WTC11 (cell line): Measurements from ENCODE around the gene VTI1B. TPM values are rescaled to one million over a fixed set of nuclear protein-coding genes. Genes with fewer than 3 reads are reported as not detected.

Experiments
- ATAC-seq: fragments of 200-7000 bp; cut with Tn5 transposase; 2 replicates; pipeline ENCODE4 v1.10.0; 2021; ENCODE audit warnings: mild to moderate bottlenecking, moderate library complexity
- CTCF ChIA-PET: fragments of 300-600 bp; sonication (Branson Sonifier 250); formaldehyde crosslinking; loops from one replicate; lab custom pipeline; 2021; ENCODE audit warnings: antibody characterized with exemption; lab: Charles Lee
- POLR2A ChIA-PET: fragments of 350-600 bp; sonication (Branson Sonifier 250); formaldehyde crosslinking; loops from one replicate; lab custom pipeline; 2021; ENCODE audit warnings: antibody characterized with exemption; lab: Charles Lee
- DNase-seq: peaks from one replicate; pipeline ENCODE4 v3.0.0; 2021; ENCODE audit warnings: low spot score
- H3K27ac Mint-ChIP-seq: 2 replicates; pipeline ENCODE4 v1.8.0; 2021; ENCODE audit warnings: mixed read lengths
- H3K27me3 Mint-ChIP-seq: 2 replicates; pipeline ENCODE4 v1.8.0; 2021; ENCODE audit warnings: low read depth, mild to moderate bottlenecking, moderate library complexity, mixed read lengths
- H3K36me3 Mint-ChIP-seq: 2 replicates; pipeline ENCODE4 v1.8.0; 2021; ENCODE audit warnings: mixed read lengths
- H3K4me1 Mint-ChIP-seq: 2 replicates; pipeline ENCODE4 v1.8.0; 2022; ENCODE audit warnings: mixed read lengths
- H3K4me3 Mint-ChIP-seq: 2 replicates; pipeline ENCODE4 v1.8.0; 2021; ENCODE audit warnings: mild to moderate bottlenecking, moderate library complexity, mixed read lengths
- H3K9me3 Mint-ChIP-seq: 2 replicates; pipeline ENCODE4 v1.8.0; 2021; ENCODE audit warnings: mixed read lengths
- ARID4B ChIP-seq: sonication (generic); formaldehyde crosslinking; IDR thresholded peaks from 2 replicates; pipeline ENCODE4 v1.8.0; 2023; ENCODE audit warnings: missing genetic modification reagents, mild to moderate bottlenecking, borderline replicate concordance
- E2F1 ChIP-seq: sonication (generic); formaldehyde crosslinking; IDR thresholded peaks from 2 replicates; pipeline ENCODE4 v1.8.0; 2022; ENCODE audit warnings: mild to moderate bottlenecking, missing genetic modification reagents
- GRHL2 ChIP-seq: fragments of 250-450 bp; sonication (Bioruptor Pico); IDR thresholded peaks from 2 replicates; pipeline ENCODE4 v1.8.0; 2022; ENCODE audit warnings: mild to moderate bottlenecking, moderate library complexity; ENCODE audit not compliant: insufficient replicate concordance, severe bottlenecking
- NFATC4 ChIP-seq: fragments of 250-450 bp; sonication (Bioruptor Pico); IDR thresholded peaks from 2 replicates; pipeline ENCODE4 v1.9.0; 2021; ENCODE audit warnings: mild to moderate bottlenecking
- ZNF281 ChIP-seq: sonication (generic); formaldehyde crosslinking; IDR thresholded peaks from 2 replicates; pipeline ENCODE4 v1.8.0; 2023; ENCODE audit warnings: mild to moderate bottlenecking, missing genetic modification reagents
- total RNA-seq: library from RNA; stranded (reverse); gene quantifications from 3 replicates; pipeline ENCODE4 v1.2.3, GENCODE V29; 2021
- TF ChIP-seq, protein P1 (sequence below): fragments of 250-450 bp; sonication (Bioruptor Pico); IDR thresholded peaks from 2 replicates; pipeline ENCODE4 v1.9.0; 2021; ENCODE audit warnings: mild to moderate bottlenecking

VTI1B gene
- total RNA-seq, 1 experiment from 2014 or later = 108 TPM

- no peaks in the 10 kb centered on the region for H3K9me3 Mint-ChIP-seq
- no peak overlapping the region for H3K4me3 Mint-ChIP-seq
Observed at GRCh38 chr14:67643713-67644112, 30.7 kb downstream of the VTI1B start.

More at GRCh38 chr14:67643713-67644112, 30.7 kb downstream of the VTI1B start:
- ATAC-seq = no peak
- H3K27me3 Mint-ChIP-seq = no peaks in the 10 kb centered on the region
- TF ChIP-seq ZNF281 = no peak
- no peak for TF ChIP-seq E2F1 (CRISPR knock-in tag)
- TF ChIP-seq ARID4B (CRISPR knock-in tag) = no peak
- TF ChIP-seq, protein P1, sequence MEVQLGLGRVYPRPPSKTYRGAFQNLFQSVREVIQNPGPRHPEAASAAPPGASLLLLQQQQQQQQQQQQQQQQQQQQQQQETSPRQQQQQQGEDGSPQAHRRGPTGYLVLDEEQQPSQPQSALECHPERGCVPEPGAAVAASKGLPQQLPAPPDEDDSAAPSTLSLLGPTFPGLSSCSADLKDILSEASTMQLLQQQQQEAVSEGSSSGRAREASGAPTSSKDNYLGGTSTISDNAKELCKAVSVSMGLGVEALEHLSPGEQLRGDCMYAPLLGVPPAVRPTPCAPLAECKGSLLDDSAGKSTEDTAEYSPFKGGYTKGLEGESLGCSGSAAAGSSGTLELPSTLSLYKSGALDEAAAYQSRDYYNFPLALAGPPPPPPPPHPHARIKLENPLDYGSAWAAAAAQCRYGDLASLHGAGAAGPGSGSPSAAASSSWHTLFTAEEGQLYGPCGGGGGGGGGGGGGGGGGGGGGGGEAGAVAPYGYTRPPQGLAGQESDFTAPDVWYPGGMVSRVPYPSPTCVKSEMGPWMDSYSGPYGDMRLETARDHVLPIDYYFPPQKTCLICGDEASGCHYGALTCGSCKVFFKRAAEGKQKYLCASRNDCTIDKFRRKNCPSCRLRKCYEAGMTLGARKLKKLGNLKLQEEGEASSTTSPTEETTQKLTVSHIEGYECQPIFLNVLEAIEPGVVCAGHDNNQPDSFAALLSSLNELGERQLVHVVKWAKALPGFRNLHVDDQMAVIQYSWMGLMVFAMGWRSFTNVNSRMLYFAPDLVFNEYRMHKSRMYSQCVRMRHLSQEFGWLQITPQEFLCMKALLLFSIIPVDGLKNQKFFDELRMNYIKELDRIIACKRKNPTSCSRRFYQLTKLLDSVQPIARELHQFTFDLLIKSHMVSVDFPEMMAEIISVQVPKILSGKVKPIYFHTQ (CRISPR knock-in tag) = no peak
- no peak for TF ChIP-seq GRHL2 (CRISPR knock-in tag)
- TF ChIP-seq NFATC4 (CRISPR knock-in tag) = no peak
- POLR2A ChIA-PET = interaction anchor here (0.6 to 0.7 kb wide), 2 partner anchors 12 to 31 kb away, joined by 6 to 7 read pairs; no protein-coding TSS in a partner anchor
- no peaks in the 10 kb centered on the region for H3K4me1 Mint-ChIP-seq
- peaks cover 15% of the 10 kb centered on the region for H3K36me3 Mint-ChIP-seq
- DNase-seq = no peak
- CTCF ChIA-PET = interaction anchor here (0.6 to 2.2 kb wide), 5 partner anchors 24 to 223 kb away, joined by 3 to 7 read pairs (median 3); partner anchors contain the start of genes ARG2 and PIGH
- H3K27ac Mint-ChIP-seq = no peak overlapping the region
